Duodenal mucosa (tissue), 2 donors: ENCODE measurements around the gene RPL3.
A peak's percentile ranks its signal among the peaks of the same experiment; 100 is the strongest.

Source experiments
- H3K27ac ChIP-seq: one replicate; pipeline ENCODE4 v1.7.0; 2013; ENCODE audit warnings: low read depth, low read length
- H3K27me3 ChIP-seq, 2 donors: one replicate each; pipeline ENCODE4 v1.7.0; 2013; ENCODE audit warnings: low read length in 2 of 2, control low read depth in 1 of 2; ENCODE audit not compliant: insufficient read depth in 2 of 2, control insufficient read depth in 1 of 2
- H3K36me3 ChIP-seq, 2 donors: one replicate each; pipeline ENCODE4 v1.7.0; 2013; ENCODE audit warnings: low read length in 2 of 2, control low read depth in 1 of 2; ENCODE audit not compliant: insufficient read depth in 2 of 2, control insufficient read depth in 1 of 2
- H3K4me1 ChIP-seq, 2 donors: one replicate each; pipeline ENCODE4 v1.7.0; 2013; ENCODE audit warnings: low read length in 2 of 2, control low read depth in 1 of 2; ENCODE audit not compliant: insufficient read depth in 2 of 2, control insufficient read depth in 1 of 2
- H3K4me3 ChIP-seq, 2 donors: one replicate each; pipeline ENCODE4 v1.7.0; 2013; ENCODE audit warnings: low read length in 2 of 2, low read depth in 1 of 2
- H3K9ac ChIP-seq, 2 donors: one replicate each; pipeline ENCODE4 v1.7.0; 2013; ENCODE audit warnings: low read length in 2 of 2, low read depth in 1 of 2
- H3K9me3 ChIP-seq, 2 donors: one replicate each; pipeline ENCODE4 v1.7.0; 2013; ENCODE audit warnings: low read length in 2 of 2, control low read depth in 1 of 2; ENCODE audit not compliant: control insufficient read depth in 1 of 2

The RPL3 gene

DNA sequence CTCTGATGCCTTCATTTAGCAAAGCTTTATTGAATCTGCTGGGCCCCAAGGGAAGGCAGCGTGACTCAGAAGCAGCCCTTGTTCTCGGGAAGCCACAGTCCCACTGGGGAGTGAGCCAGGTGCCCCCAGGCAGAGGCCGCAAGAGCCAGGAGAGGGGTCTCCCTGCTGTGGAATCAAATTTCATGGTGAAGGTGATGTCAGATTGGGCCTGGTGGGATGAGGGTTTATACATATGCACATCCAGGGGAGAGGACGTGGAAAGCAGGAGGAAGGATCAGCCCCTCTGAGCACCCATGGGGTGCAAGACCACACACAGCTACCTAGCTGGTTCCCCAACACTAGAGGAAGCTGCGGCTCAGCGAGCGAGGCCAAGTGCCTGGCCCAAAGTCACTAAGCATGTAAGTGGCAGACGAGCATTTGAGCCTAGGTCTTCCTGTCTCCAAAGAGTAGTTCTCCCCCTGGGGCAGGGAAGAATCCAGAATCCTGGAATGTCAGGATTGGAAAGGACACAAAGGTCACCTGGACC is 32.3 kb upstream of the RPL3 start:
- H3K27me3 ChIP-seq = peaks cover 13 to 20% of the 10 kb centered on the region in 2 donors
- H3K9me3 ChIP-seq = no peaks in the 10 kb centered on the region
- H3K9ac ChIP-seq = no peak overlapping the region
- peaks cover 9 to 12% of the 10 kb centered on the region in 2 donors for H3K4me1 ChIP-seq
- H3K36me3 ChIP-seq = no peaks in the 10 kb centered on the region
- no peak overlapping the region for H3K27ac ChIP-seq
- no peak overlapping the region for H3K4me3 ChIP-seq

DNA sequence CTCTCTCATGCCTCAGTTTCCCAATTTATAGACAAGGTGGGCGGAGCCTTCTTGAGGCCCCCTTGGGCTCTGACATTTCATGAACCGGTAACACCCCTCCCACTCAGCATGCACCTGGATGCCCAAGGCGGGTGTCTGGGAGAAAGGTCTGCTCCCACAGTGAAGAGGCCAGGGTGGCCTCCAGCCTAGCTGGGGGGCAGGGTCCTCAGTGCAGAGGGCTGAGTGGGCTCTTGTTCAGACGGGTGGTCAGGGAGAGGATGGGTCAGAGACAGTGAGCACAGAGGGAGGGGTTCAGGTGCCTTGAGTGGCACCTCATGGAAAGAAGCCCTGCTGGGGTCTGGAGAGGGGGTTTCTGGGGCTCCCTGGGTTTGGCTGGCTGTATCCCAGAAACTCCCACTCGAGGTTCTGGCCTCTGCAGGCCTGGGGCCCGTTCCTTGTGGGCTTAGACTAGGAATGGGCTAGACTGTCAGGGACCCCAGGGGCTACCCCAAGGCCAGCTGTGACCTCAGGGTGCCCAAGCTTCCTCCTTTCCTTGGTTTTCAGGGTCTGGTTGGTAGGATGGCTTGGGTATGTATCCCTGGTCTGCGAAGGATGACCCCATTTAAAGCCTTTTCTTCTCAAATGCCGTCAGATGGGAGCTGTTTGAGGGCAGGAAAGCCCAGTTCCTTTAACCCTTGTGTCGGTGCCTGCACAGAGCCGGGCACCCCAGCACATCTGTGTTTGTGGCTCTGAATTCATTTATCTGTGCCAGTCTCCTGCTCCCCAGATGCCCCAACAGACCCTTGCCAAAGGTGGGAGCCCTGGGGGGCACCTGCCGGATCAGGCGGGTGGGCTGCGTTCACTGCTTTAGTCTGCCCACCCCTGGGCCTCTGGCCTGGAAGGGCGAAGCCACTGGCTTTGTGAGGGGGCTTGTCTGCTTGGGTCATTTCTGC is 31.6 kb upstream of the RPL3 start:
- no peaks in the 10 kb centered on the region for H3K9me3 ChIP-seq
- H3K36me3 ChIP-seq = no peaks in the 10 kb centered on the region
- H3K9ac ChIP-seq = peak overlapping the region in 1 of 2 donors; percentile 10
- peaks cover 9 to 12% of the 10 kb centered on the region in 2 donors for H3K4me1 ChIP-seq
- H3K4me3 ChIP-seq = peak overlapping the region in 1 of 2 donors; percentile 56
- no peak overlapping the region for H3K27ac ChIP-seq
- peaks cover 13 to 20% of the 10 kb centered on the region in 2 donors for H3K27me3 ChIP-seq

GRCh38 chr22:39349967-39350726 is 30.7 kb upstream of the RPL3 start, which contains the start of gene SYNGR1:
SYNGR1 (plus strand) TSS chr22:39349991; CDS start chr22:39350011, 20 bp downstream.
- Histone ChIP-seq H3K4me3 (peak within 1 kb of the TSS; percentile 56 to 67), H3K27me3 (peaks cover 13 to 20% of the 10 kb centered on the region in 2 donors), H3K4me1 (peaks cover 9 to 12% of the 10 kb centered on the region in 2 donors), H3K27ac (no peak within 1 kb of the TSS), H3K36me3 (no peaks in the 10 kb centered on the region), H3K9ac (peak within 1 kb of the TSS; percentile 10 to 51), H3K9me3 (no peaks in the 10 kb centered on the region)

GRCh38 chr22:39349506-39349966 is 30.1 kb upstream of the RPL3 start:
- H3K9me3 ChIP-seq = no peaks in the 10 kb centered on the region
- peak overlapping the region in 1 of 2 donors; percentile 38 for H3K9ac ChIP-seq
- no peak overlapping the region for H3K27ac ChIP-seq
- H3K4me1 ChIP-seq = peaks cover 9 to 12% of the 10 kb centered on the region in 2 donors
- H3K36me3 ChIP-seq = no peaks in the 10 kb centered on the region
- peaks cover 13 to 20% of the 10 kb centered on the region in 2 donors for H3K27me3 ChIP-seq
- H3K4me3 ChIP-seq = peak overlapping the region; percentile 56 to 67

- peaks cover 13 to 20% of the 10 kb centered on the region in 2 donors for H3K27me3 ChIP-seq
- H3K9ac ChIP-seq = peak overlapping the region in 1 of 2 donors; percentile 38
- H3K4me1 ChIP-seq = peaks cover 9 to 12% of the 10 kb centered on the region in 2 donors
- no peaks in the 10 kb centered on the region for H3K36me3 ChIP-seq
- H3K27ac ChIP-seq = no peak overlapping the region
- no peaks in the 10 kb centered on the region for H3K9me3 ChIP-seq
- peak overlapping the region; percentile 56 to 67 for H3K4me3 ChIP-seq
Measured at GRCh38 chr22:39348909-39349505, 29.6 kb upstream of the RPL3 start.

DNA sequence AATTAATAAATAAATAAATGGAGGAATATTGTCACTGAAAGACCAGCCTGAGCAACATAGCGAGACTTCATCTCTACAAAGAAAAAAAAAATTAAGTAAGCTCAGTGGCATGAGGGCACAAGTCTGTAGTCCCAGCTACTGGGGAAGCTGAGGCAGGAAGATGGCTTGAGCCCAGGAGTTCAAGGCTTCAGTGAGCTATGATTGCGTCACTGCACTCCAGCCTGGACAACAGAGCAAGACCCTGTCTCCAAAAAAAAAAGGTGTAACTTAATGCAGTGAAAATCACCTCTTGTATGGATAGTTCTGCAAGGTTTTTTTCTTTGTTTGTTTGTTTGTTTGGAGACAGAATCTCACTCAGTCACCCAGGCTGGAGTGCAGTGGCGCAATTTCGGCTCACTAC is 25.8 kb upstream of the RPL3 start:
- H3K27me3 ChIP-seq = peaks cover 7 to 10% of the 10 kb centered on the region in 2 donors
- no peak overlapping the region for H3K27ac ChIP-seq
- no peaks in the 10 kb centered on the region for H3K9me3 ChIP-seq

GRCh38 chr22:39344046-39344390 is 24.6 kb upstream of the RPL3 start:
- peaks cover under 1 to 3% of the 10 kb centered on the region in 2 donors for H3K4me1 ChIP-seq
- H3K9ac ChIP-seq = no peak overlapping the region
- no peak overlapping the region for H3K27ac ChIP-seq
- peaks cover 4 to 5% of the 10 kb centered on the region in 2 donors for H3K27me3 ChIP-seq
- H3K4me3 ChIP-seq = no peak overlapping the region
- no peaks in the 10 kb centered on the region for H3K36me3 ChIP-seq
- H3K9me3 ChIP-seq = no peaks in the 10 kb centered on the region

More for the DNA sequence above, 25.8 kb upstream of the RPL3 start:
- Histone ChIP-seq H3K4me1 (peaks cover 4 to 9% of the 10 kb centered on the region in 2 donors), H3K36me3 (no peaks in the 10 kb centered on the region), H3K4me3 (no peak overlapping the region), H3K9ac (no peak overlapping the region)

DNA sequence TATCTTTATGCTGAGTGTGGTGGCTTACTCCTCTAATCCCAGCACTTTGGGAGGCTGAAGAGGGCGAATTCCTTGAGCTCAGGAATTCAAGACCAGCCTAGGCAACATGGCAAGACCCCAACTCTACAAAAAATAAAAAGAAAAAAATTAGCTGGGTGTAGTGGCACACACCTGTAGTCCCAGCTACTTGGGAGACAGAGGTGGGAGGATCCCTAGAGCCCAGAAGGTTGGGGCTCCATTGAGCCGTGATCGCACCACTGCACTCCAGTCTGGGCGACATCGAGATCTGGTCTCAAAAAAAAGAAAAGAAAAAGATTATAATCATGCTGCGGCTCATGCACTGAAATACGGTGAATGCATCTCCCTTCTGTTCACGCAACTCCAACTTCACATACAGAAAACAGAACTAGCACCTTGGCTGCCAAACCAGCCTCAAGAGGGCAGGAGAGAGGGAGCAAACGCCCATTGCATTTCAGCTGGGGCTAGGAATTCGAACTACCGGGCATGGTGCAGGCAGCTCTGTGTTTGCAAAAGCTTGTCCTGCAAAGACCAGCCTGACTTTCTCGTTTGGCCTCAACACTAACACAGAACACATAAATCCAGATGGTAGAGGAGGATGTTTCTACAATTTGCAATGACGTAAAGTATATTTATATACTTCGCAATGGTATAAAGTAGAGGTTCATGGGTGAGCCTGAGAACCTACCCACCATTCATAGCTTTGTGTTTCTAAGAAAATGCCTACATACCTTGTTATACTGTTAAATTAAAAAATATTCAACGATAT is 24.0 kb upstream of the RPL3 start:
- H3K36me3 ChIP-seq = no peaks in the 10 kb centered on the region
- H3K27ac ChIP-seq = no peak overlapping the region
- no peaks in the 10 kb centered on the region for H3K27me3 ChIP-seq
- no peak overlapping the region for H3K4me3 ChIP-seq
- no peak overlapping the region for H3K9ac ChIP-seq
- H3K9me3 ChIP-seq = no peaks in the 10 kb centered on the region
- H3K4me1 ChIP-seq = no peaks in the 10 kb centered on the region

GRCh38 chr22:39341179-39341578 is 21.8 kb upstream of the RPL3 start:
- no peak overlapping the region for H3K27ac ChIP-seq
- no peak overlapping the region for H3K4me3 ChIP-seq
- no peaks in the 10 kb centered on the region for H3K27me3 ChIP-seq
- H3K9ac ChIP-seq = no peak overlapping the region
- no peaks in the 10 kb centered on the region for H3K36me3 ChIP-seq
- H3K9me3 ChIP-seq = no peaks in the 10 kb centered on the region
- H3K4me1 ChIP-seq = no peaks in the 10 kb centered on the region
